Trophoblast cell (in vitro differentiated cells and primary cell): Measurements from ENCODE around the gene ZNF80.
"Not testable (repeated sequence)": the region's sequence is repeated elsewhere in the genome, so short reads cannot be mapped to it uniquely, and the experiment has no call there.

Source experiments
- DNase-seq, 2 donors: peaks; one replicate each; pipeline ENCODE4 v3.0.0-alpha.2; 2016
- H2AFZ ChIP-seq: 2 replicates; pipeline ENCODE4 v1.6.1; 2013; ENCODE audit warnings: low read length, moderate library complexity, mild to moderate bottlenecking; ENCODE audit not compliant: insufficient read depth, poor library complexity
- H2AK5ac ChIP-seq: 2 replicates; pipeline ENCODE4 v1.6.1; 2013; ENCODE audit warnings: mild to moderate bottlenecking, low read length
- H2BK120ac ChIP-seq: 2 replicates; pipeline ENCODE4 v1.6.1; 2013; ENCODE audit warnings: low read length, mild to moderate bottlenecking, moderate library complexity; ENCODE audit not compliant: insufficient read depth, poor library complexity
- H2BK12ac ChIP-seq: 2 replicates; pipeline ENCODE4 v1.6.1; 2013; ENCODE audit warnings: mild to moderate bottlenecking, low read length, moderate library complexity
- H2BK5ac ChIP-seq: 2 replicates; pipeline ENCODE4 v1.6.1; 2013; ENCODE audit warnings: low read length, low read depth, moderate library complexity, mild to moderate bottlenecking; ENCODE audit not compliant: poor library complexity
- H3K14ac ChIP-seq: 2 replicates; pipeline ENCODE4 v1.6.1; 2013; ENCODE audit warnings: mild to moderate bottlenecking, low read length
- H3K18ac ChIP-seq: 2 replicates; pipeline ENCODE4 v1.6.1; 2013; ENCODE audit warnings: mild to moderate bottlenecking, low read length
- H3K23ac ChIP-seq: 2 replicates; pipeline ENCODE4 v1.6.1; 2013; ENCODE audit warnings: low read length
- H3K27ac ChIP-seq: 2 replicates; pipeline ENCODE4 v1.5.1; 2013; ENCODE audit warnings: low read depth, mild to moderate bottlenecking, inconsistent platforms, low read length, moderate library complexity
- H3K27me3 ChIP-seq: 2 replicates; pipeline ENCODE4 v1.6.1; 2013; ENCODE audit warnings: inconsistent platforms, mild to moderate bottlenecking, low read length, moderate library complexity; ENCODE audit not compliant: insufficient read depth
- H3K36me3 ChIP-seq, 2 experiments: 1 replicate in 1 of 2; 2 replicates in 1 of 2; pipeline ENCODE4 v1.6.1; 2013; ENCODE audit warnings: low read length in 2 of 2, mild to moderate bottlenecking in 2 of 2, moderate library complexity in 1 of 2; ENCODE audit not compliant: insufficient read depth in 2 of 2, control insufficient read depth in 1 of 2
- H3K4ac ChIP-seq: 2 replicates; pipeline ENCODE4 v1.6.1; 2013; ENCODE audit warnings: low read depth, mild to moderate bottlenecking, low read length, moderate library complexity
- H3K4me1 ChIP-seq, 2 experiments: 1 replicate in 1 of 2; 2 replicates in 1 of 2; pipeline ENCODE4 v1.6.1; 2013; ENCODE audit warnings: low read length in 2 of 2, mild to moderate bottlenecking in 2 of 2, moderate library complexity in 1 of 2; ENCODE audit not compliant: insufficient read depth in 2 of 2, control insufficient read depth in 1 of 2
- H3K4me2 ChIP-seq: 2 replicates; pipeline ENCODE4 v1.6.1; 2013; ENCODE audit warnings: inconsistent platforms, mild to moderate bottlenecking, low read length, moderate library complexity
- H3K4me3 ChIP-seq: 2 replicates; pipeline ENCODE4 v1.5.1; 2013; ENCODE audit warnings: mild to moderate bottlenecking, low read depth, low read length, inconsistent platforms
- H3K79me1 ChIP-seq: one replicate; pipeline ENCODE4 v1.6.1; 2013; ENCODE audit warnings: low read length
- H3K79me2 ChIP-seq: 2 replicates; pipeline ENCODE4 v1.6.1; 2013; ENCODE audit warnings: low read length, mild to moderate bottlenecking; ENCODE audit not compliant: control insufficient read depth, insufficient read depth, poor library complexity
- H3K9ac ChIP-seq: 2 replicates; pipeline ENCODE4 v1.6.1; 2013; ENCODE audit warnings: mild to moderate bottlenecking, low read length
- H3K9me3 ChIP-seq: 2 replicates; pipeline ENCODE4 v1.6.1; 2013; ENCODE audit warnings: low read depth, mild to moderate bottlenecking, control low read depth, inconsistent platforms, low read length; ENCODE audit not compliant: insufficient read depth
- H4K12ac ChIP-seq: 2 replicates; pipeline ENCODE4 v1.6.1; 2013; ENCODE audit warnings: low read depth, mild to moderate bottlenecking, low read length, moderate library complexity
- H4K8ac ChIP-seq: 2 replicates; pipeline ENCODE4 v1.6.1; 2013; ENCODE audit warnings: low read depth, mild to moderate bottlenecking, low read length, moderate library complexity
- H4K91ac ChIP-seq: one replicate; pipeline ENCODE4 v1.6.1; 2013; ENCODE audit warnings: low read depth, mild to moderate bottlenecking, low read length, moderate library complexity
- WGBS: extraction: QIAGEN DNeasy Blood & Tissue Kit; methylation state at CpG from one replicate; pipeline ENCODE4 v1.1.7; 2013; ENCODE audit warnings: missing lambda C conversion rate; ENCODE audit not compliant: insufficient read length, insufficient coverage; ENCODE audit errors: extremely low coverage; 5-methylcytosine and 5-hydroxymethylcytosine counted together

The ZNF80 gene

GRCh38 chr3:114276856-114277255, 39.5 kb upstream of the ZNF80 start:
- DNase-seq, H3K18ac ChIP-seq, H2AFZ ChIP-seq, H3K27me3 ChIP-seq, H3K4me1 ChIP-seq, H3K14ac ChIP-seq, H3K4ac ChIP-seq, H2AK5ac ChIP-seq, H3K36me3 ChIP-seq, H3K4me3 ChIP-seq, H3K23ac ChIP-seq, H3K79me2 ChIP-seq, H2BK5ac ChIP-seq, H3K9me3 ChIP-seq, H2BK120ac ChIP-seq, H3K79me1 ChIP-seq, H3K27ac ChIP-seq, H3K4me2 ChIP-seq, H3K9ac ChIP-seq, H4K8ac ChIP-seq, H4K91ac ChIP-seq, H4K12ac ChIP-seq, H2BK12ac ChIP-seq: not testable (repeated sequence)
- WGBS = no CpG with 5 or more reads among the region's 26 CpGs

- Histone ChIP-seq H3K36me3 (no peaks in the 10 kb centered on the region), H3K4me2 (no peak overlapping the region), H3K23ac (no peak overlapping the region), H3K9ac (no peak overlapping the region), H3K18ac (no peak overlapping the region), H3K79me1 (no peaks in the 10 kb centered on the region), H2AK5ac (no peak overlapping the region), H3K4ac (no peak overlapping the region), H4K91ac (no peak overlapping the region), H3K9me3 (peaks cover 4% of the 10 kb centered on the region), H2BK12ac (no peak overlapping the region), H3K4me1 (no peaks in the 10 kb centered on the region), H3K4me3 (no peak overlapping the region), H3K27ac (no peak overlapping the region), H3K79me2 (no peaks in the 10 kb centered on the region), H4K8ac (no peak overlapping the region), H4K12ac (no peak overlapping the region), H2BK5ac (no peak overlapping the region), H3K27me3 (no peaks in the 10 kb centered on the region), H2BK120ac (no peak overlapping the region), H2AFZ (no peak overlapping the region), H3K14ac (no peak overlapping the region)
- WGBS = no CpG with 5 or more reads among the region's 1 CpG
- no peak for DNase-seq
Measured at GRCh38 chr3:114274929-114275328, 37.6 kb upstream of the ZNF80 start.

- H2BK12ac ChIP-seq = no peak overlapping the region
- H3K36me3 ChIP-seq = no peaks in the 10 kb centered on the region
- DNase-seq = no peak
- H3K14ac ChIP-seq = no peak overlapping the region
- no peak overlapping the region for H4K12ac ChIP-seq
- no peak overlapping the region for H3K4me2 ChIP-seq
- H3K4ac ChIP-seq = no peak overlapping the region
- no peaks in the 10 kb centered on the region for H3K27me3 ChIP-seq
- H2BK120ac ChIP-seq = no peak overlapping the region
- no peak overlapping the region for H2AFZ ChIP-seq
- H2AK5ac ChIP-seq = no peak overlapping the region
- H3K18ac ChIP-seq = no peak overlapping the region
- H3K4me1 ChIP-seq = no peaks in the 10 kb centered on the region
- no peak overlapping the region for H3K4me3 ChIP-seq
- no peak overlapping the region for H3K9ac ChIP-seq
- H3K79me1 ChIP-seq = no peaks in the 10 kb centered on the region
- no peak overlapping the region for H2BK5ac ChIP-seq
- no peak overlapping the region for H3K27ac ChIP-seq
- peaks cover 4% of the 10 kb centered on the region for H3K9me3 ChIP-seq
- no peak overlapping the region for H4K91ac ChIP-seq
- no peak overlapping the region for H4K8ac ChIP-seq
- no CpG with 5 or more reads among the region's 1 CpG for WGBS
- no peaks in the 10 kb centered on the region for H3K79me2 ChIP-seq
- H3K23ac ChIP-seq = no peak overlapping the region
Measured at GRCh38 chr3:114272271-114272670, 34.9 kb upstream of the ZNF80 start.

- Histone ChIP-seq H3K4me2 (no peak overlapping the region), H3K27ac (no peak overlapping the region), H4K12ac (no peak overlapping the region), H2BK120ac (no peak overlapping the region), H3K9ac (no peak overlapping the region), H3K23ac (no peak overlapping the region), H2BK5ac (no peak overlapping the region), H2BK12ac (no peak overlapping the region), H2AFZ (no peak overlapping the region), H3K79me2 (no peaks in the 10 kb centered on the region), H4K8ac (no peak overlapping the region), H3K9me3 (peaks cover 2% of the 10 kb centered on the region), H3K14ac (no peak overlapping the region), H3K27me3 (no peaks in the 10 kb centered on the region), H3K4me1 (no peaks in the 10 kb centered on the region), H3K79me1 (no peaks in the 10 kb centered on the region), H3K36me3 (no peaks in the 10 kb centered on the region), H3K4ac (no peak overlapping the region), H3K4me3 (no peak overlapping the region), H2AK5ac (no peak overlapping the region), H4K91ac (no peak overlapping the region), H3K18ac (no peak overlapping the region)
- no CpG with 5 or more reads among the region's 2 CpGs for WGBS
- no peak for DNase-seq
Measured at GRCh38 chr3:114270019-114270418, 32.6 kb upstream of the ZNF80 start.

- no peak overlapping the region for H3K4me3 ChIP-seq
- no peak overlapping the region for H4K12ac ChIP-seq
- no peaks in the 10 kb centered on the region for H3K4me1 ChIP-seq
- H2AK5ac ChIP-seq = no peak overlapping the region
- H3K4me2 ChIP-seq = no peak overlapping the region
- no peak overlapping the region for H2AFZ ChIP-seq
- H3K18ac ChIP-seq = no peak overlapping the region
- H3K79me1 ChIP-seq = no peaks in the 10 kb centered on the region
- no peak overlapping the region for H3K14ac ChIP-seq
- no peak overlapping the region for H2BK12ac ChIP-seq
- no peak overlapping the region for H3K23ac ChIP-seq
- no peak overlapping the region for H2BK5ac ChIP-seq
- H3K36me3 ChIP-seq = no peaks in the 10 kb centered on the region
- no peaks in the 10 kb centered on the region for H3K79me2 ChIP-seq
- H4K8ac ChIP-seq = no peak overlapping the region
- H4K91ac ChIP-seq = no peak overlapping the region
- no peaks in the 10 kb centered on the region for H3K27me3 ChIP-seq
- H3K27ac ChIP-seq = no peak overlapping the region
- DNase-seq = no peak
- no peak overlapping the region for H2BK120ac ChIP-seq
- H3K4ac ChIP-seq = no peak overlapping the region
- H3K9me3 ChIP-seq = no peaks in the 10 kb centered on the region
- no peak overlapping the region for H3K9ac ChIP-seq
Measured at GRCh38 chr3:114260152-114260551, 22.8 kb upstream of the ZNF80 start.
